GM12892 (cell line): ENCODE measurements around the gene RUFY4.

Experiments
- POLR2A ChIP-seq: IDR thresholded peaks from 2 replicates; pipeline ENCODE4 v1.6.1; 2011; ENCODE audit warnings: low read depth, low read length, control low read depth
- POLR2AphosphoS5 ChIP-seq: IDR thresholded peaks from 2 replicates; pipeline ENCODE4 v1.6.1; 2011; ENCODE audit warnings: low read depth, low read length, control low read depth
- TAF1 ChIP-seq: IDR thresholded peaks from 2 replicates; pipeline ENCODE4 v1.6.1; 2011; ENCODE audit warnings: low read depth, mild to moderate bottlenecking, control low read depth, low read length, borderline replicate concordance

DNA sequence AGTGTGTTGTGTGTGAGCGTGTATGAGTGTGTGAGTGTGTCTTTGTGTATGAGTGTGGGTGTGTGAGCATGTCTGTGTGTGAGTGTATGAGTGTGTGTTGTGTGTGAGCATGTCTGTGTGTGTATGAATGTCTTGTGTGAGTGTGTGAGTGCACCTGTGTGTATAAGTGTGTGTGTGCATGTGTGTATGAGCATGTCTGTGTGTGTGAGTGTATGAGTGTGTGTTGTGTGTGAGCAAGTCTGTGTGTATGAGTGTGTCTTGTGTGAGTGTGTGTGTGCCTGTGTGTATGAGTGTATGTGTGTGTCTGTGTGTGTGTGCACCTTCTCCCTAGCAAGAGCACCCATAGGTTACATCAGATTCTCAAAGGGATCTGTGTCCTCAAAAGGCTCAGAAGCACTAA, 37.8 kb upstream of the RUFY4 start:
- no peak for TF ChIP-seq TAF1
- TF ChIP-seq POLR2AphosphoS5, result no peak
- TF ChIP-seq POLR2A, result no peak
